ENCODE results near the gene PSMC1. TPM values are rescaled to one million over a fixed set of nuclear protein-coding genes. Genes with fewer than 3 reads are reported as not detected.

PSMC1 gene
- total and polyA plus RNA-seq, 2 donors (not counting 1 experiment from before 2014, with no cell fraction given): 21.4 to 51.6 TPM

GRCh38 chr14:90317286-90317685, 60.9 kb downstream of the PSMC1 start:
- TF ChIP-seq EZH2 (IDR thresholded peaks at IDR 0.05; ENCODE audit: borderline replicate concordance, insufficient read depth, low read depth, low read length, poor library complexity, severe bottlenecking): no peak
- TF ChIP-seq CTCF (IDR thresholded peaks at IDR 0.05): no peak
- peaks cover 8% of the 10 kb centered on the region for H3K4me1 Mint-ChIP-seq
- H3K27ac Mint-ChIP-seq: no peak overlapping the region
- ATAC-seq (ENCODE audit: low read depth) (no peak), DNase-seq (no peak)
- Histone ChIP-seq H2AFZ (ENCODE audit: insufficient read depth, low read depth, low read length, poor library complexity, severe bottlenecking) (no peak overlapping the region), H3K79me2 (ENCODE audit: control insufficient read depth, insufficient read depth, low read length) (peaks cover 25% of the 10 kb centered on the region), H3K4me2 (replicated peaks; ENCODE audit: low read depth, low read length, poor library complexity, severe bottlenecking) (no peak overlapping the region), H3K27me3 (replicated peaks in 1 of 4; ENCODE audit: control extremely low read depth in 1 of 4, control insufficient read depth in 3 of 4, insufficient read depth in 4 of 4, low read length in 3 of 4) (no peaks in the 10 kb centered on the region), H3K27ac (ENCODE audit: low read length in 2 of 2) (no peak overlapping the region), H3K9me3 (ENCODE audit: control extremely low read depth in 1 of 3, control insufficient read depth in 2 of 3, insufficient read depth in 1 of 3, low read length in 2 of 3) (no peaks in the 10 kb centered on the region), H3K9ac (ENCODE audit: low read length) (no peak overlapping the region), H3K4me1 (ENCODE audit: control insufficient read depth in 2 of 2, insufficient read depth in 2 of 2, low read length in 2 of 2) (no peaks in the 10 kb centered on the region), H3K4me3 (ENCODE audit: control extremely low read depth in 1 of 5, extremely low read depth in 1 of 5, insufficient read depth in 1 of 5, low read depth in 2 of 5, low read length in 4 of 5) (no peak overlapping the region), H4K20me1 (ENCODE audit: control insufficient read depth, insufficient read depth, low read length, poor library complexity, severe bottlenecking) (peaks cover 24% of the 10 kb centered on the region), H3K36me3 (replicated peaks in 1 of 2; ENCODE audit: control extremely low read depth in 1 of 2, control insufficient read depth in 1 of 2, extremely low read depth in 1 of 2, insufficient read depth in 2 of 2, low read length in 1 of 2) (peaks cover 0 to 32% of the 10 kb centered on the region in 2 experiments)
- no peaks in the 10 kb centered on the region for H3K9me3 Mint-ChIP-seq (ENCODE audit: insufficient read depth)
- no peaks in the 10 kb centered on the region for H3K27me3 Mint-ChIP-seq
- CTCF ChIA-PET: interaction anchor here (1.0 kb wide), 1 partner anchor 16 kb away, joined by 4 read pairs; no protein-coding TSS in a partner anchor
- no CpG with 5 or more reads among the region's 2 CpGs for WGBS (ENCODE audit: insufficient coverage)
- POLR2A ChIA-PET: interaction anchor here (0.7 kb wide), 1 partner anchor 14 kb away, joined by 3 read pairs; no protein-coding TSS in a partner anchor
- H3K4me3 Mint-ChIP-seq: no peak overlapping the region
- intact Hi-C loops (cut with micrococcal nuclease): no loop called here

- Histone ChIP-seq H3K27me3 (replicated peaks in 1 of 4; ENCODE audit: control extremely low read depth in 1 of 4, control insufficient read depth in 3 of 4, insufficient read depth in 4 of 4, low read length in 3 of 4) (no peaks in the 10 kb centered on the region), H3K4me2 (replicated peaks; ENCODE audit: low read depth, low read length, poor library complexity, severe bottlenecking) (no peak overlapping the region), H3K9me3 (ENCODE audit: control extremely low read depth in 1 of 3, control insufficient read depth in 2 of 3, insufficient read depth in 1 of 3, low read length in 2 of 3) (no peaks in the 10 kb centered on the region), H3K36me3 (replicated peaks in 1 of 2; ENCODE audit: control extremely low read depth in 1 of 2, control insufficient read depth in 1 of 2, extremely low read depth in 1 of 2, insufficient read depth in 2 of 2, low read length in 1 of 2) (peaks cover 0 to 28% of the 10 kb centered on the region in 2 experiments), H3K79me2 (ENCODE audit: control insufficient read depth, insufficient read depth, low read length) (peaks cover 31% of the 10 kb centered on the region), H3K4me3 (ENCODE audit: control extremely low read depth in 1 of 5, extremely low read depth in 1 of 5, insufficient read depth in 1 of 5, low read depth in 2 of 5, low read length in 4 of 5) (no peak overlapping the region), H3K4me1 (ENCODE audit: control insufficient read depth in 2 of 2, insufficient read depth in 2 of 2, low read length in 2 of 2) (no peaks in the 10 kb centered on the region), H3K27ac (ENCODE audit: low read length in 2 of 2) (no peak overlapping the region), H4K20me1 (ENCODE audit: control insufficient read depth, insufficient read depth, low read length, poor library complexity, severe bottlenecking) (peaks cover 25% of the 10 kb centered on the region), H2AFZ (ENCODE audit: insufficient read depth, low read depth, low read length, poor library complexity, severe bottlenecking) (no peak overlapping the region), H3K9ac (ENCODE audit: low read length) (no peak overlapping the region)
- WGBS (ENCODE audit: insufficient coverage): 100% methylated on average over 2 of the region's 4 CpGs
- ATAC-seq (ENCODE audit: low read depth) (no peak), DNase-seq (no peak)
- Mint-ChIP-seq H3K4me1 (peaks cover 8% of the 10 kb centered on the region), H3K27me3 (no peaks in the 10 kb centered on the region), H3K4me3 (no peak overlapping the region), H3K9me3 (ENCODE audit: insufficient read depth) (no peaks in the 10 kb centered on the region), H3K27ac (no peak overlapping the region)
- CTCF ChIA-PET: interaction anchor here (0.6 kb wide), 1 partner anchor 98 kb away, joined by 3 read pairs; no protein-coding TSS in a partner anchor
- no peak for TF ChIP-seq EZH2 (IDR thresholded peaks at IDR 0.05; ENCODE audit: borderline replicate concordance, insufficient read depth, low read depth, low read length, poor library complexity, severe bottlenecking)
- no peak for TF ChIP-seq CTCF (IDR thresholded peaks at IDR 0.05)
- POLR2A ChIA-PET: no interaction called here
- intact Hi-C loops (cut with micrococcal nuclease): no loop called here
Observed at GRCh38 chr14:90318016-90318415, 61.7 kb downstream of the PSMC1 start.
